Stimulated activated CD8-positive, alpha-beta memory T cell treated with anti-CD3 and anti-CD28 coated beads, Interleukin-4, amount 100 ng/mL, for 4 hours (primary cell): ENCODE measurements around the gene MAST1.
"Not testable (repeated sequence)": the region's sequence is repeated elsewhere in the genome, so short reads cannot be mapped to it uniquely, and the experiment has no call there.

ENCODE experiments used
- DNase-seq, 2 donors: peaks; one replicate each; pipeline ENCODE4 v3.0.0-alpha.2; 2020; ENCODE audit warnings: low read depth in 2 of 2, low spot score in 1 of 2

MAST1 gene

DNA sequence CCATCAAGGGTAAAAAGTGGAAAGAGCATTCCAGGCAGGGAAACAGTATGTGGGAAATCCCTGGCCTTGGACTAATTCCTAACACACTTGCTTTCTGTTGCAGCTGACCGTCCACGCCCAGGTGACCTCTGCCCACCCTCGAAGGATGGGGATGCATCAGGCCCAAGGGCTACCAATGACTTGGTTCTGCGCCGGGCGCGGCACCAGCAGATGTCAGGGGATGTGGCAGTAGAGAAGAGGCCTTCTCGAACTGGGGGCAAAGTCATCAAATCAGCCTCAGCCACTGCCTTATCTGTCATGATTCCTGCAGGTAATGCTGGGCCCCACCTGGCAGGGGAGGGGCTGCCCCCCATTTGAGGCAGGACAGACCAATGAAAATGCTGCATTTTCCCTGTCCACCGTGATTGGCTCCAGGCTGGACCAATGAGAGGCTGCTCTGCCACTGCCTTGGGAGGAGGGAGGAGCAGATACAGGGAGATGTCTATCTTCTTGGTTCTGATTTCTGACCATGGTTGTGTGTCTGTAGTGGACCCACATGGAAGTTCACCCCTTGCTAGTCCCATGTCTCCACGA, 30.3 kb downstream of the MAST1 start:
- no peak for DNase-seq

DNA sequence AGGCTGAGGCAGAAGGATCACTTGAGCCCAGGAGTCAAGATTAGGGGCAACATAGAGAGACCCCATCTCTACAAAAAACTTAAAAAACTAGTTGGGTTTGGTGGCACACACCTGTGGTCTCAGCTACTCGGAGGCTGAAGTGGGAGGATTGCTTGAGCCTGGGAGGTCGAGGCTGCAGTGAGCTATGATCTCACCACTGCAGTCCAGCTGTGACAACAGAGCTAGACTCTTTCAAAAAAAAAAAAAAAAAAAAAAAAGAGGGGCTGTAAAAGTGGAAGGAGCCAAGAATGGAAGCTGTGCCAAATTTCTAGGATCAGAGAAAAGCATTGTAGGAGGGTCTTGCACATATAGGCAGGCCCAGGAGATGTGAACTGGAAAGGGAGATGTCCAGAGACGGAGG, 33.4 kb downstream of the MAST1 start:
- no peak for DNase-seq

DNA sequence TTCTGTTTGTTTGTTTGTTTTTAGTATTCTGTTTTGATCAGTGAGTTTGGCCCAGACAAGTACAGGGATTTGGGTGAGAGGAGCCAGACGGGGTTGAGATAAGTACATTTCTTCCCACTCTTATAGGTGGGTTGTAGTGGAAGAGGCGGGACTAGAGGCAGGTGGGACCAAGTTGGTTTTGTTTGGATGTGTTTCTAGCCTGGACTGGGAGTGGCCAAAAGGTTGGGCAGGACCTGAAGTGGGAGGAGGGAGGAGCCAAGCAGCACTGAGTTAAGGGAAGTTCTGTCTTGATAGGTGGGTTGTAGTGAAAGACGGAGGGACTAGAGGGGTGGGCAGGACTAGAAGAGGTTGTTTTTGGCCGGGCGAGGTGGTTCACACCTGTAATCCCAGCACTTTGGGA, 33.9 kb downstream of the MAST1 start:
- DNase-seq: no peak

DNA sequence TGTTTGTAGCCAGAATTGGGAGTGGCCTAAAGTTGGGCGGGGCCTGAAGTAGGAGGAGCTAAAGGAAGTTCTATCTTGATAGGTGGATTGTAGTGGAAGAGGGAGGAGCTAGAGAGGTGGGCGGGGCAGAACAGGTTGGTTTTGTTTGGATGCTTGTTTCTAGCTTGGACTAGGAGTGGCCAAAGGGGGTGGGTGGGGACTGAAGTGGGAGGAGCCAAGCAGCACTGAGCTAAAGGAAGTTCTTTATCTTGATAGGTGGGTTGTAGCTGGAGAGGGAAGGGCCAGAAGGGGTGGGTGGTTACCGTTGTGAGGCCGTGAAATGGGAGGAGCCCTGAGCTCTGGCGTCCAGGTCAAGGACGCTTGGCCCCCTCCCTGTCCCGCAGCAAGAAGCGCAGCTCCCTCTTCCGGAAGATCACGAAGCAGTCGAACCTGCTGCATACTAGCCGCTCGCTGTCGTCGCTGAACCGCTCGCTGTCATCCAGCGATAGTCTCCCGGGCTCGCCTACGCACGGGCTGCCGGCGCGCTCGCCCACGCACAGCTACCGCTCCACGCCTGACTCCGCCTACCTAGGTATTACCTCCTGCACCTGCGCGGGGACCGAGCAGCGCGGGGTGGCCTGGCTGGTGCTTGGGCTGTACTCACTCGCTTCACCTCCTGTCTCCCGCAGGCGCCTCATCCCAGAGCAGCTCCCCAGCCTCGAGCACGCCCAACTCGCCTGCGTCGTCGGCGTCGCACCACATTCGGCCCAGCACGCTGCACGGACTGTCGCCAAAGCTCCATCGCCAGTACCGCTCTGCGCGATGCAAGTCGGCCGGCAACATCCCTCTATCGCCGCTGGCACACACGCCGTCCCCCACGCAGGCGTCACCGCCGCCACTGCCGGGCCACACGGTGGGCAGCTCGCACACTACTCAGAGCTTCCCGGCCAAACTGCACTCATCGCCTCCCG, 34.9 kb downstream of the MAST1 start:
- peak in 1 of 2 donors; percentile 40 for DNase-seq

DNA sequence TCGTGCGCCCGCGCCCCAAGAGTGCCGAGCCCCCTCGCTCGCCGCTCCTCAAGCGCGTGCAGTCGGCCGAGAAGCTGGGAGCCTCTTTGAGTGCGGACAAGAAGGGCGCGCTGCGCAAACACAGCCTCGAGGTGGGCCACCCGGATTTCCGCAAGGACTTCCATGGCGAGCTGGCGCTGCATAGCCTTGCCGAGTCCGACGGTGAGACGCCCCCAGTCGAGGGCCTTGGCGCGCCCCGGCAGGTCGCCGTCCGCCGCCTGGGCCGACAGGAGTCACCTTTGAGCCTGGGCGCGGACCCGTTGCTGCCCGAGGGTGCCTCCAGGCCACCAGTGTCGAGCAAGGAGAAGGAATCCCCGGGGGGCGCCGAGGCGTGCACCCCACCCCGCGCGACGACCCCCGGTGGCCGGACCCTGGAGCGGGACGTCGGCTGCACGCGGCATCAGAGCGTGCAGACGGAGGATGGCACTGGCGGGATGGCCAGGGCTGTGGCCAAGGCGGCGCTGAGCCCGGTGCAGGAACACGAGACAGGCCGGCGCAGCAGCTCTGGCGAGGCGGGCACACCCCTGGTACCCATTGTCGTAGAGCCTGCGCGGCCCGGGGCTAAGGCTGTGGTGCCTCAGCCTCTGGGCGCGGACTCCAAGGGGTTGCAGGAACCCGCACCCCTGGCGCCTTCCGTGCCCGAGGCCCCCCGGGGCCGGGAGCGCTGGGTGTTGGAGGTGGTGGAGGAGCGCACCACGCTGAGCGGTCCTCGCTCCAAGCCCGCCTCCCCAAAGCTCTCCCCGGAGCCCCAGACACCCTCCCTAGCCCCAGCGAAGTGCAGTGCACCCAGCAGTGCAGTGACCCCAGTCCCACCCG, 35.8 kb downstream of the MAST1 start:
- no peak for DNase-seq

DNA sequence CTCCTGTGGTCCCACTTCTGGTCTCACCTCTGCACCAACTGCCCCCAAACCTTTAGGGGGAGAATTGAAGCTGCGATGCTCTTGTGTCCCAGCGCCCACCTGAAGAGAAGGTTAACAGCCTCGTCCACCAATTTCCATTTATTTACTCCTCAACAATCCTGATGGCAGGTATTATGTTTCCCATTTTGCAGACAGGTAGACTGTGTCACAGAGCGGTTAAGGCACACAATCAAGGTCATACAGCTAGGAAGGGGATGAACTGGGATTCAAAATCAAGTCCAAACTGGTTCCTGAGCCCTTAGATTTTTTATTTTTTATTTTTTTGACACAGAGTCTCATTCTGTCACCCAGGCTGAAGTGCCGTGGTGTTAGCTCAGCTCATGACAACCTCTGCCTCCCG, 36.8 kb downstream of the MAST1 start:
- DNase-seq: no peak

DNA sequence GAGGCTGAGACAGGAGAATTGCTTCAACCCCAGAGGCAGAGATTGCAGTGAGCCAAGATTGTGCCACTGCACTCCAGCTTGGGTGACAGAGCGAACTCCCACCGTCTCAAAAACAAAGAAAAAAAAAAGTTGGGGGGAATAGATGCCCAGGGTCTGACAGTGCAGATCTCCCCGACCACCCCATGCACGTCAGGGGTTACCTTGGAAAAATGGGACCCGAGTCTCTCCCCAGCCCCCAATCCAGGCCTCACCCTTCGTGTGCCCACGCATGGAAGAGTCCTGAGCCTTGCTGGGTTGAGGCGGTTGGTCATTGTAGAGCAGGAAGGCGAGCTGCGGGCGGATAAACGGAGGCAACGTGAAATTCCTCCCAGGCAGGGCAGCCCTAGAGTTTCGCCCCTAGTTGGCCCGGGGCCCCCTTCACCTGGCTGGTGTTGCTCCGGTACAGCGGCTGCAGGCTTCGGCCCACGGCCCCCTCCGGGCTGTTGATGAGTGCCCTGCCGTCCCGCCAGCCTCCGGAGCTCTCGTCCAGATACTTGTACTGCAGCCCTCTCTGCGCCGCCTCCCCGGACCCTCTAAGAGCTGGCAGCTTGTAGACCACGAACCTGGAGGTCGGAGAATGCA, 42.3 kb downstream of the MAST1 start:
- no peak for DNase-seq

DNA sequence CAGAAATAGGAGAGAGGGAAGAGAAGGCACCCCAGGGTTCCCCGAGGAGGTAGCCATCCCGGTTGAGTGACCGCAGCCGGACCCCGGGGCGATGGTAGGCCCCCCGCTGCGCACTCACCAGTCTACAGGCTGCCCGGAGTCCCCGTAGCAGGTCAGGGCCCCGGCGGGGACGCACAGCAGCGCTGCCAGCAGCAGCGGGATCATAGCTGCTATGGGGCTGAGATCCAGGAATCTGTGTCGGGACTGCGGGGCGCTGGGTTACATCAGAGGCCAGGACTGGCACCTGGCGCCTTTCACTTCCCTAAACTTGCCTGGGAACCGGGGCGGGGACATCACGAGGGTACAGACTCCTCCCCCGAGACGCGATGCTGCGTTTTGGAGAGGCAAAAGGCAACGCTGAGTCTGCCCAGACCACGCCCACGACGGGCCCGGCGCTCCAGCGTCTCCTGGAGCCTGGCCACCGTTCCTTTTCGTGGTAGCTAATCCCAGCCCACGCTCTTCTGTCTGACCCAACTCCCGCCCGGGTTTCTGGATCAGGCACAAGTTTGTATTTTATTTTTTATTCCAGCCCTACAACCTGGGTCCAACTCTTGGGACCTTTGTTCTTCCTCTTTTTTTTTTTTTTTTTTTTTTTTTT, 43.0 kb downstream of the MAST1 start, which contains the start of gene DNASE2:
Gene DNASE2, minus strand, starts transcription at position 278 of the 637 bp plus-strand sequence. Its CDS starts 74 bp downstream, at position 204.
- peak; percentile 72 to 77 for DNase-seq

DNA sequence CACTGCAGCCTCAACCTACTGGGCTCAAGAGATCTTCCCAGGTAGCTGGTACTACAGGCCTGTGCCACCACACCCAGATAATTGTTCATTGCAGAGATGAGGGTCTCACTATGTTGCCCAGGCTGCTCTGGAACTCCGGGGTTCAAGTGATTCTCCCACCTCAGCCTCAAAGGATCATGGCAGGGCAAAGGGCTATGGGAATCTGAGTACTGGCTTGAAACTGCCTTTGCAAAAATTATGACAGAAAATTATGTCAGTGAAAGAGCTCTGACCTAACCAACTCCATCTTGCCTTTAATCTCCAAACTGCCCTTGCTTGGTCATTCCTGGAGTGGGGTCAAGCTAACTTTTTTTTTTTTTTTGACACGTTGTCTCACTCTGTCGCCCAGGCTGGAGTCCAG, 44.3 kb downstream of the MAST1 start:
- DNase-seq: no peak

DNA sequence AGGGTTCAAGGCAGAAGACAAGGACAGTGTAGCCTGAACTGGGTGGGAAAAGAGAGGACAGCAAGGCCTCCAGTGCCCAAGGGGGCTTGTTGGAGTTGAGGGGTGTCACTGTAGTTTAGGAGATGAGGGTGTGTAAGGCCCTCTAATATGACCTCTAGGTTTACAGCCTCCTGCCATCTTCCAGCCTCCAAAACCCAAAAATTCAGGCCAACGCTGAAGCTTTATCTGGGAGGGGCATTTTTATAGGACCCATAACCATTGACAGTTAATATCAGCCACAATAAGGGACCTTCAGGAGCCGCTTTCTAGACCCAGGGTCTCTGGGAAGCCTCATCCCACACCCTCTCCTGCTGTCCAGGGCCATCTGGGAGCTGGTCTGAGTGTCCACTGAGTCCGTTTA, 45.9 kb downstream of the MAST1 start:
- no peak for DNase-seq

DNA sequence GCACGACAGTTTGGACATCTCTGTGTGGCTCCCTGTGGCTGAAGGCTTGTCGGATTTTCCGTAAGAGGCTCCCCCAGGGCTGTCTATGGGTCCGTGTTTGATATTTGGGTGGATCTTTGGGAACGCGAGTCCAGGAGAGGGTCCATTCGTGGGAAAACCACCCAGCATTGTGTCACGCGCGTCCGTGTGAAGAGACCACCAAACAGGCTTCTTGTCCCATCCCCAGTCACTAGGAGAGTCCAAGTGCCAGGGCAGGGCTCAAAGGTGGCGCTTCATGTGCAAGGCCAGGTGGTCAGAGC, 46.3 kb downstream of the MAST1 start:
- no peak for DNase-seq

DNA sequence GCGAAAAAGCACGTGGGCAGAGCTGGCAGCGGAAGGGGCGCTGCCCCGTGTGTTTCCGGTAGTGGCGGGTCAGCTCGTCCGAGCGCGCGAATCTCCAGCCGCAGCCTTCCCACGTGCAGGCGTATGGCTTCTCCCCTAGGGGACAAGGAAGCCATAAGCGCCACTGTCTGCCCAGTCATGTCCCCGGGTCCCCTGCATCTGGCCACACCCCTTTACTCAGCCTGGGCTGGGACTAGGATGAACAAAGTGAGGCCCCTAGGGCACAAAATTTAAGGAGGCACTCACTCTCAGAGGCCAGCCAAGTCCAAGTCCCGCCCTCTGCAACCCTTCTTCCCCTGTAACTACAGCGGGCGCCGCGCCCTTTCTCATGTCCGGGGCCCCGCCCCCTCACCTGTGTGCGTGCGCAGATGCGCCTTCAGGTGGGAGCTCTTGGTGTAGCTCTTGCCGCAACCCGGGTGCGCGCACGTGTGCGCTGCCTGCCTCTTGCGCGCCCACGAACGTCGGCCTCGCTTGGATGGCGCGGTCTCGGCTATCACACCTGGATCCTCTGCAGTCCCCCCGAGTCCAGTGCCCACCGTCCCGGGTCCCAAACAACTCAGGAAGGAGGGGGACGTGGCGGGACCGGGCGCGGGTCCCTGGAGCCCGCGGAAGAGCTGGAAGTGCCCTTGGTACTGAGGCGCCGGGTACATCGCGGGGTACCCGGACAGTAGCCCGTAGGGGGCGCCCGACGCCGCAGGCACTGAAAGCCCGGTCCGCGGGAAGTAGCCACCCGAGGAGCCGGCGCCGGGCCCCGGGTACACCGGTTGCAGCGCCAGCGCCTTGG, 46.8 kb downstream of the MAST1 start:
- DNase-seq: peak; percentile 64 to 76

DNA sequence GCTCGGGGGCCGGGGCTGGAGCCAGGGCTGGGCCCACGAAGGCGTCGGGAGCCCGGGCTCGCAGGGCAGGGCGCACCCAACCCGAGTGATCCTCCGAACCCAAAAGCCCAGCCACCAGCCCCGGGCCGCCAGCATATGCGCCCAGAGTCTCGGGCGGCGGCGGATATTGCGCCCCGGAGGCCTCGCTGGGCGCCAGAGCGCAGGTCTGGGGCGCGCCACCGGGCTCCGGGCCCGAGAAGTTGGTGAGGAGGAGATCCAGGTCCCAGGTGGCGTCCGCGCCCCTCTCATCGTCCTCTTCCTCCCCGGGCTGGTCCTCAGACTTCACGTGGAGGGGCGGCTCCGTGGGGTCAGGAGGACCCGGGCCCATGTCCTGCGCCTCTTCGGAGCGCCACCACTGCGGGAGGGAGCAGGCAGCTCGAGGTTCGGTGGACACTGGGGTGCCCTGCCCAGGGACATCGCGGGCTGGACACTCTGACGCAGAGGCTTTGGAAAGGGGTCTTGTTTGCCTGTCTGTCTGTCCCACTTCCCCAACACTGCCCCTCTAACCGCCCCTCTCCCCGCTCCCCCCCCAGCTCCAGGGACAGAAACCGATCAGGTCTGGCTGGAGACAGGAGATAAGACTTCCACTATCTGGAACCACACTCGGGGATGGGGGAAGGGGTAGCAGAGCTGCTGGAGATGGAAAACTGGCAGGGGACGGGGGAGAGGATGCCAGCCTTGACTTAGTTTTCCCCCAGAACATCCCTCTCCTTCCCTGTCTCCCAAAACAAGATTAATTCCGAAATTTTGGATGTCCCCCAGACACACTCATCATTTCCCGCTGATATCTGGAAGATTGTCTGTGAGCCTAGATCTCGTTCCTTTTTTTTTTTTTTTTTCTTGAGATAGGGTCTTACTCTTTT, 47.7 kb downstream of the MAST1 start:
- no peak for DNase-seq

DNA sequence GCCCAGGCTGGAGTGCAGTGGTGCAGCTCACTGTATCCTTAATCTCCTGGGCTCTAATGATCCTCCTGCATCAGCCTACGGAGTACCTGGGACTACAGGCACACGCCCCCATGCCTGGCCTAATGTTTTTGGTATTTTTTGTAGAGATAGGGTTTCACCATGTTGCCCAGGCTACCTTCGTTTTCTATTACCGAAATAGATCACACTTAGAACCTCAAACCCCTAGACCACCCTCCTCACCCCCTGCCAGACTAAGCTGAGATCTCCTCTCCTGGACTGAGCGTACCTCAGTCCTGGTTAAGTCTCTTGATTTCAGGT, 48.3 kb downstream of the MAST1 start:
- DNase-seq: no peak

DNA sequence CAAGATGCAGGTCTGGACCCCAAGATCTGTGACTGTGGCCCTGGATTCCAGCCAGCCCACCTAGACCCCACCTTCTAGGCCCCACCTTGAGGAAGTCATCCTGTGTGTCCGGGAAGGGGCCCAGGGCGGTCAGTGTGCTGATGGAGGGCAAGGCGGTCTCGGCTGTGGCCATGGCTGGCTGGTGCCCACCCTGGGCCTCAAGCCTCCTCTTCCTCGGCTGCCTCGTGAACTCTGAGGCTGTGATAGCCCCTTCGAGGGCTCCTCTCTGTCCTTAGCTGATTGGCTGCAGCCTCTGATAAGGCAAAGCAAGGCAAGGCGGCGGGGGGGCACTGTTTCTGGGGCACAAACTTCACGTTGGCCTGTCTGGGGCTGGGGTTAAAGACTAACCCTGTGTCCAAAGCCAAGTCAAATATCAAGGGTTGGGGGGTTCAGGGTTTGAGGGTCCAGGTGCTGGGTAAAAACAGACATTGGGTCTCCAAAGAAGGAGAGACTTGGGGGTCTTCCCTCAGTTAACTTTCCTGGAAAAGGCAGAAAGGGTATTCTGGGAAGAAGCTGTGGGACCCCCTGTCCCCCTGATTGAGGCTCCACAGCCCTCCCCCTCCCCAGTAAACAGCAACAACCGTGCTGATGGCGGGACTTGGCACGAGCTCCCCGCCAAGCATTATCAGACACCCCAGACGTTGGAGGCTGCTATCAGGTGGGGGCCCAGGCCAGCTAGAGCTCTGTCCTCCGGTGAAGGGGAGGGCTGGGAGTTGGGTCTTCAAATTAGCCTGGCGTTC, 48.8 kb downstream of the MAST1 start, which contains the start of gene KLF1:
Gene KLF1, minus strand, starts transcription at position 233 of the 779 bp plus-strand sequence. Its CDS starts 61 bp downstream, at position 172.
- DNase-seq: no peak

DNA sequence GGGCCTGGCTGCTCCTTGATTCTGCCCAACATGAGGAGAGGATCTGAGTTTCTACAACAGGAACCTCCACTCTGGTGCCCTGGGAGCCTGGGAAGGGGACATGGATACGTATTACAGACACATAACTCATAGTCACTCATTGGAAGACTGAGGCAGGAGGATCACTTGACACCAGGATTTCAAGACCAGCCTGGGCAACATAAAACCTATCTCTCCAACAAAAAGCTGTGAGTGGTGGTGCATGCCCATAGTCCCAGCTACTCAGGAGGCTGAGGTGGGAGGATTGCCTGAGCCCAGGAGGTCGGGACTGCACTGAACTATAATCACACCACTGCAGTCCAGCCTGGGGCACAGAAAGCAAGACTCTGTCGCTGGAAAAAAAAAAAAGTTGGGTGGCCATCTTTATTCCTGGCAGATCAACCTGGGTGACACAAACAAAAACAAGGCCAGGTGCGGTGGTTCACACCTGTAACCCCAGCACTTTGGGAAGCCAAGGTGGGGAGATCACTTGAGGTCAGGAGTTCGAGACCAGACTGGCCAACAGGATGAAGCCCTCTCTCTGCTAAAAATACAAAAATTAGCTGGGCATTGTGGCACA, 49.8 kb downstream of the MAST1 start:
- no peak for DNase-seq

DNA sequence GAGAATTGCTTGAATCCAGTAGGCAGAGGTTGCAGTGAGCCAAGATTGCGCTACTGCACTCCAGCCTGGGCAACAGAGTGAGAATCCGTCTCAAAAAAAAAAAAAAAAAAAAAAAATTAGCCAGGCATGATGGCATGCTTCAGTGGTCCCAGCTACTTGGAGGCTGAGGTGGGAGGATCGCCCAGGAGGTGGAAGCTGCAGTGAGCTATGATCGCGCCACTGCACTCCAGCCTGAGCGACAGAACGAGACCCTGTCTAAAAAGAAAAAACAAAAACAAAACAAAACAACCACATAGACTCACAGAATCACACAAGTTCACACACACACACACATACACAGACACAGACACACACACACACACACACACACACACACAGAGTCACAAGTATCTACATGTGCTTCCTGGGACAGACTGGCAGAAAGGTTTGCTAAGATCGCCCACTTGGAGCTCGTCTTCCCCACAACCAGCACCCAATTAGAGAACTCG, 52.0 kb downstream of the MAST1 start:
- DNase-seq: not testable (repeated sequence)
